AG09309 (cell line): ENCODE results near the gene CRYGB.
A peak's percentile ranks its signal among the peaks of the same experiment; 100 is the strongest.

Source experiments
- DNase-seq: peaks from one replicate; pipeline ENCODE4 v3.0.0-alpha.2; 2010; ENCODE audit warnings: low read depth
- H3K4me3 ChIP-seq: 2 replicates; pipeline ENCODE4 v1.5.1; 2011; ENCODE audit warnings: mild to moderate bottlenecking, low read depth, low read length, moderate library complexity; ENCODE audit not compliant: control insufficient read depth
- TF ChIP-seq, protein P1 (sequence below): IDR thresholded peaks from 2 replicates; pipeline ENCODE4 v1.5.1; 2011; ENCODE audit warnings: mild to moderate bottlenecking, low read depth, low read length, inconsistent platforms; ENCODE audit not compliant: insufficient read depth, control insufficient read depth; ENCODE audit errors: missing control alignments

Gene CRYGB

DNA sequence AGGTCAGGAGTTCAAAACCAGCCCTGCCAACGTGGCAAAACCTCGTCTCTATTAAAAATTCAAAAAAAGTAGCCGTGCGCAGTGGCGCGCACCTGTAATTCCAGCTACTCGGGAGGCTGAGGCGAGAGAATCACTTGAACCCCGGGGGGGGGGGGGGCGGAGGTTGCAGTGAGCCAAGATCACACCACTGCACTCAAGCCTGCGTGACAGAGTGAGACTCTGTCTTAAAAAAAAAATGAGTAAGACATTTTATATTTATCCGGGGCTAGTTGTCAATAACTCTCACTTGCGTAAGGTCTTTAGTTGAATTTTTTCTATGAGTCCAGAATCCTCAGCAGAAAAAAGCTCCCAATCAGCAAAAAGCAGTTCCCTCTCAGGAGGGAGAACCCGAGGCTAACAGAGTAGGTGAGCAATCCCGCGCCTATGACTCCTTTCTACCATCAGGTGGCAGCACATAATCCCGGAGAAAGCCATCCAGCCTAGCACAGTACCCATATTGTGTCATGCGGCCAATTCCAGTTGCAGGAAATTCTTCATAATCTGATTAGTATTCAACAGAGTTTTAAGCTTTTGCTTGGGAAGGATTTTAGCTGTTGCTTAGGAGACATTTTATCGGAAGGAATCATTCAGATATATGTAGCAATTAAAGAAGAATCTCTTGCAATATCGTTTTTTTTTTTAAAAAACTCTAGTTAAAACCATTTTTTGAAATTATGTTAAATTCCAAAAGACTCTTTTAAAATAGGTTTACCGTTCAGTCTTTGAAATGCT lies 29.3 kb upstream of the CRYGB start:
- no peak overlapping the region for H3K4me3 ChIP-seq
- DNase-seq, result peak; percentile 47
- TF ChIP-seq, protein P1, sequence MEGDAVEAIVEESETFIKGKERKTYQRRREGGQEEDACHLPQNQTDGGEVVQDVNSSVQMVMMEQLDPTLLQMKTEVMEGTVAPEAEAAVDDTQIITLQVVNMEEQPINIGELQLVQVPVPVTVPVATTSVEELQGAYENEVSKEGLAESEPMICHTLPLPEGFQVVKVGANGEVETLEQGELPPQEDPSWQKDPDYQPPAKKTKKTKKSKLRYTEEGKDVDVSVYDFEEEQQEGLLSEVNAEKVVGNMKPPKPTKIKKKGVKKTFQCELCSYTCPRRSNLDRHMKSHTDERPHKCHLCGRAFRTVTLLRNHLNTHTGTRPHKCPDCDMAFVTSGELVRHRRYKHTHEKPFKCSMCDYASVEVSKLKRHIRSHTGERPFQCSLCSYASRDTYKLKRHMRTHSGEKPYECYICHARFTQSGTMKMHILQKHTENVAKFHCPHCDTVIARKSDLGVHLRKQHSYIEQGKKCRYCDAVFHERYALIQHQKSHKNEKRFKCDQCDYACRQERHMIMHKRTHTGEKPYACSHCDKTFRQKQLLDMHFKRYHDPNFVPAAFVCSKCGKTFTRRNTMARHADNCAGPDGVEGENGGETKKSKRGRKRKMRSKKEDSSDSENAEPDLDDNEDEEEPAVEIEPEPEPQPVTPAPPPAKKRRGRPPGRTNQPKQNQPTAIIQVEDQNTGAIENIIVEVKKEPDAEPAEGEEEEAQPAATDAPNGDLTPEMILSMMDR, result peak; percentile 90

- DNase-seq, result no peak
- H3K4me3 ChIP-seq, result no peak overlapping the region
- TF ChIP-seq, protein P1, result no peak
These were observed 28.2 kb upstream of the CRYGB start for GRCh38 chr2:208174144-208174543.

- no peak for DNase-seq
- TF ChIP-seq, protein P1, result no peak
These were observed 26.2 kb upstream of the CRYGB start for GRCh38 chr2:208172125-208172524.

GRCh38 chr2:208164951-208165755 lies 19.2 kb upstream of the CRYGB start:
- TF ChIP-seq, protein P1, result no peak
- DNase-seq, result no peak

More at GRCh38 chr2:208172125-208172524, 26.2 kb upstream of the CRYGB start:
- no peak overlapping the region for H3K4me3 ChIP-seq

GRCh38 chr2:208163489-208163888 lies 17.5 kb upstream of the CRYGB start, which contains the start of gene CRYGA:
CRYGA (minus strand) TSS chr2:208163589; CDS start chr2:208163556, 33 bp downstream.
- no peak within 1 kb of the TSS for H3K4me3 ChIP-seq
- DNase-seq, result no peak
- TF ChIP-seq, protein P1, result no peak

More at GRCh38 chr2:208164951-208165755, 19.2 kb upstream of the CRYGB start:
- H3K4me3 ChIP-seq, result no peak overlapping the region

- no peak overlapping the region for H3K4me3 ChIP-seq
- TF ChIP-seq, protein P1, result no peak
- DNase-seq, result no peak
These were observed 10.5 kb upstream of the CRYGB start for GRCh38 chr2:208156439-208156838.
